MCF 10A (cell line): Measurements from ENCODE around the gene CD9. TPM values are rescaled to one million over a fixed set of nuclear protein-coding genes. Genes with fewer than 3 reads are reported as not detected.

Experiments used
- Bru-seq: library from RNA; stranded (reverse); fragments of 400-500 nt; gene quantifications from one replicate; lab custom pipeline; 2021; lab: Mats Ljungman, UMichigan
- BruChase-seq, 2 experiments: library from RNA; stranded (reverse); fragments of 400-500 nt; gene quantifications; one replicate each; lab custom pipeline; 2021; lab: Mats Ljungman, UMichigan
- BruUV-seq: library from RNA; stranded (reverse); fragments of 400-500 nt; replicated peaks from 2 replicates; lab custom pipeline; 2021; lab: Mats Ljungman, UMichigan
- CTCF ChIA-PET: fragments of 300-600 bp; sonication (Branson Sonifier 250); formaldehyde crosslinking; extraction: SDS; loops from one replicate; lab custom pipeline; 2021; ENCODE audit warnings: antibody characterized with exemption, inconsistent platforms; lab: Yijun Ruan, JAX
- POLR2A ChIA-PET: fragments of 300-600, 350-650 bp; sonication (Branson Sonifier 250); formaldehyde crosslinking; extraction: SDS; loops from one replicate; lab custom pipeline; 2020; ENCODE audit warnings: antibody characterized with exemption, inconsistent platforms; lab: Yijun Ruan, JAX
- DNase-seq: peaks from one replicate; pipeline ENCODE4 v3.0.0-alpha.2; 2018; ENCODE audit not compliant: unreplicated experiment
- H3K27ac Mint-ChIP-seq: one replicate; pipeline ENCODE4 v1.8.0; 2022; ENCODE audit warnings: mild to moderate bottlenecking, low read depth, mixed read lengths; ENCODE audit not compliant: unreplicated experiment
- H3K27me3 Mint-ChIP-seq: one replicate; pipeline ENCODE4 v1.8.0; 2022; ENCODE audit warnings: mixed read lengths; ENCODE audit not compliant: insufficient read depth, unreplicated experiment
- H3K36me3 Mint-ChIP-seq: one replicate; pipeline ENCODE4 v1.8.0; 2022; ENCODE audit warnings: mild to moderate bottlenecking, moderate library complexity, mixed read lengths; ENCODE audit not compliant: insufficient read depth, unreplicated experiment
- H3K4me1 Mint-ChIP-seq: one replicate; pipeline ENCODE4 v1.8.0; 2022; ENCODE audit warnings: mixed read lengths; ENCODE audit not compliant: insufficient read depth, unreplicated experiment
- H3K4me3 Mint-ChIP-seq: one replicate; pipeline ENCODE4 v1.8.0; 2022; ENCODE audit warnings: mild to moderate bottlenecking, moderate library complexity, mixed read lengths; ENCODE audit not compliant: unreplicated experiment
- H3K9me3 Mint-ChIP-seq: one replicate; pipeline ENCODE4 v1.8.0; 2022; ENCODE audit warnings: mixed read lengths; ENCODE audit not compliant: unreplicated experiment
- CTCF ChIP-seq: fragments of 200-600 bp; IDR thresholded peaks from one replicate; pipeline ENCODE4 v1.8.0; 2022; ENCODE audit warnings: antibody characterized with exemption, mild to moderate bottlenecking; ENCODE audit not compliant: unreplicated experiment
- intact Hi-C: fragments of 100-400 bp; cut with micrococcal nuclease; formaldehyde crosslinking; loops from 2 replicates; pipeline ENCODE4 v1.14.1; 2022
- long read RNA-seq: library from polyadenylated mRNA; stranded (forward); transcript quantifications from one replicate; pipeline ENCODE4 v2.0.0, GENCODE V29; 2022
- total RNA-seq: library from RNA; stranded (reverse); gene quantifications from 2 replicates; pipeline ENCODE4 v1.2.3, GENCODE V29; 2022

The CD9 gene
- total RNA-seq (31.1 and 40.7 TPM in 2 replicates), Bru-seq, nascent RNA (percentile 57 among the genes with signal in this experiment), BruChase-seq, experiment 1, labeled RNA remaining after a 6-hour chase (percentile 61 among the genes with signal in this experiment), BruChase-seq, experiment 2, labeled RNA remaining after a 2-hour chase (percentile 50 among the genes with signal in this experiment)
- long read RNA-seq, transcript CD9-201 (8 exons, 1,218 nt), result major isoform, 65 of 70 reads
- long read RNA-seq, partial matches to known transcripts, result 2 of 70 reads
- long read RNA-seq, other reads (novel, unspliced or antisense), result 2 of 70 reads

- no peaks in the 10 kb centered on the region for H3K27me3 Mint-ChIP-seq
- no peak within 1 kb of the TSS for H3K27ac Mint-ChIP-seq
- ChIA-PET POLR2A (interaction anchor here (0.6 to 7.5 kb wide), 16 partner anchors 12 to 334 kb away, joined by 3 to 116 read pairs (median 4); partner anchors contain the start of gene GAPDH), CTCF (interaction anchor here (0.6 to 14.5 kb wide), 17 partner anchors 12 to 212 kb away, joined by 3 to 369 read pairs (median 4); no protein-coding TSS in a partner anchor)
- peaks cover 27% of the 10 kb centered on the region for H3K4me1 Mint-ChIP-seq
- intact Hi-C loops, result loop anchor here (1.0 to 2.0 kb wide), 2 partner anchors 16 to 78 kb away; no protein-coding TSS in a partner anchor
- DNase-seq, result peak; percentile 57
- TSS peak; percentile 30 for BruUV-seq
- no peak for TF ChIP-seq CTCF
- H3K36me3 Mint-ChIP-seq, result peaks cover under 1% of the 10 kb centered on the region
- no peaks in the 10 kb centered on the region for H3K9me3 Mint-ChIP-seq
- H3K4me3 Mint-ChIP-seq, result peak within 1 kb of the TSS; percentile 74
Observed at GRCh38 chr12:6200256-6201212, at the start of gene CD9. CD9 (plus strand) TSS chr12:6200400; CDS start chr12:6200500, 100 bp downstream.

GRCh38 chr12:6154730-6155459 is 45.3 kb upstream of the CD9 start:
- TF ChIP-seq CTCF, result no peak
- no peak for DNase-seq
- Mint-ChIP-seq H3K36me3 (no peaks in the 10 kb centered on the region), H3K4me1 (no peaks in the 10 kb centered on the region), H3K27ac (no peak overlapping the region), H3K4me3 (no peak overlapping the region), H3K9me3 (no peaks in the 10 kb centered on the region), H3K27me3 (peaks cover 11% of the 10 kb centered on the region)
- no TSS peak for BruUV-seq
- CTCF ChIA-PET, result interaction anchor here (0.6 to 0.9 kb wide), 4 partner anchors 10 to 124 kb away, joined by 3 read pairs; no protein-coding TSS in a partner anchor
- POLR2A ChIA-PET, result interaction anchor here (0.7 kb wide), 1 partner anchor 109 kb away, joined by 3 read pairs; no protein-coding TSS in a partner anchor
- intact Hi-C loops, result no loop called here

GRCh38 chr12:6157482-6157881 is 42.7 kb upstream of the CD9 start:
- ChIA-PET POLR2A (interaction anchor here (0.7 to 1.1 kb wide), 2 partner anchors 38 to 69 kb away, joined by 3 read pairs; no protein-coding TSS in a partner anchor), CTCF (no interaction called here)
- BruUV-seq, result no TSS peak
- Mint-ChIP-seq H3K4me3 (no peak overlapping the region), H3K27me3 (peaks cover 11% of the 10 kb centered on the region), H3K9me3 (no peaks in the 10 kb centered on the region), H3K36me3 (no peaks in the 10 kb centered on the region), H3K27ac (no peak overlapping the region), H3K4me1 (no peaks in the 10 kb centered on the region)
- intact Hi-C loops, result no loop called here
- TF ChIP-seq CTCF, result no peak
- no peak for DNase-seq
